ENCODE results near the gene TMEM107.
"Not testable (repeated sequence)": the region's sequence is repeated elsewhere in the genome, so short reads cannot be mapped to it uniquely, and the experiment has no call there.

The TMEM107 gene

GRCh38 chr17:8176197-8176940, at the start of gene TMEM107:
TMEM107 (minus strand) TSS chr17:8176380; CDS start chr17:8176286, 94 bp downstream.
- Histone ChIP-seq H3K9me3 (ENCODE audit: control insufficient read depth, insufficient read depth, low read depth, low read length) (no peaks in the 10 kb centered on the region), H3K36me3 (ENCODE audit: control insufficient read depth, insufficient read depth, low read length) (no peaks in the 10 kb centered on the region), H3K4me1 (ENCODE audit: control insufficient read depth, insufficient read depth, low read length) (peaks cover 24% of the 10 kb centered on the region), H3K9ac (ENCODE audit: low read length) (peak within 1 kb of the TSS; percentile 93), H3K27ac (ENCODE audit: low read depth, low read length) (peak within 1 kb of the TSS; percentile 62; the same call in 1 of the 2 replicates), H3K27me3 (ENCODE audit: control insufficient read depth, insufficient read depth, low read length) (no peaks in the 10 kb centered on the region), H3K4me3 (ENCODE audit: low read depth, low read length) (peak within 1 kb of the TSS; percentile 86)

DNA sequence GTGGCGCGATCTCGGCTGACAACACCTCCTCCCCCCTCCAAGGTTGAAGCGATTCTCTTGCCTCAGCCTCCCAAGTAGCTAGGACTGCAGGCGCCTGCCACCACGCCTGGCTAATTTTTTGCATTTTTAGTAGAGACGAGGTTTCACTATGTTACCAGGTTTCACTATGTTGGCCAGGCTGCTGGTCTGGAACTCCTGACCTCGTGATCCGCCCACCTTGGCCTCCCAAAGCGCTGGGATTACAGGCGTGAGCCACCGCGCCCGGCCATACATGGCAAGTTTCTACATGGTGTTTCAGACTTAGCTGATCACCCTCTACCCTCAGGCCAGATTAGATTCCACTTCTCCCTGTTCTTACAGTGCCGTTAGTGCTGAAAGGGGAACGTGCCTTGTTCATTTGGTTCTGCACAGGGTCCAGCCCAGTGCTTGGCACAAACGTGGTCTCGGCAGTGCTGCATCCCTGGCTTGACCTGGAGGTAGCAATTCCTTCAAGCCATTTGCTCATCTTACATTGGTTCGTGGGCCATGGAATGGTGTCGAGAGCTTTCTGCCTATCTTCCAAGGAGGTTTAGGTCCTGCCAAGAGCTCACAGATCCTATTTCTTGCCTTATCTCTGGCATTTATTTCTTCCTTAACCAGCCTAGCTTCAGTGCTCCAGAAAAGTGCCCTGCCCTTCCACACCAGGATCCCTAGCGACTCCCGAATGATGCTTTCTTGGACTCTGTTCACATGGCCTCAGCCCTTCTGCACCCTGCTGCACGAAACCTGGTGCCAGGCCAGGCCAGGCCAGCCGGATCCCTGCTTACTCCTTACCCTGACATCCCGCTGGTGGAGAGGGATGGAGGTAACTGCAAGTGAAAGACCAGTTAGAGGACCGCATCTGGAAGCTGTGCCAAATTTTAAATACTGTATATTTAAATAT, 49.0 kb upstream of the TMEM107 start:
- H3K4me1 ChIP-seq (ENCODE audit: control insufficient read depth, insufficient read depth, low read length), result peaks cover 10% of the 10 kb centered on the region; the same call in 1 of the 2 replicates
- no peak overlapping the region for H3K27ac ChIP-seq (ENCODE audit: low read depth, low read length)
- no peak overlapping the region for H3K9ac ChIP-seq (ENCODE audit: low read length)
- H3K9me3 ChIP-seq (ENCODE audit: control insufficient read depth, insufficient read depth, low read depth, low read length), result no peaks in the 10 kb centered on the region
- no peaks in the 10 kb centered on the region for H3K27me3 ChIP-seq (ENCODE audit: control insufficient read depth, insufficient read depth, low read length)
- no peak overlapping the region for H3K4me3 ChIP-seq (ENCODE audit: low read depth, low read length)
- peaks cover 31% of the 10 kb centered on the region for H3K36me3 ChIP-seq (ENCODE audit: control insufficient read depth, insufficient read depth, low read length)

- peak overlapping the region; percentile 30; the same call in 1 of the 2 replicates for H3K27ac ChIP-seq (ENCODE audit: low read depth, low read length)
- H3K9ac ChIP-seq (ENCODE audit: low read length), result peak overlapping the region; percentile 87
- H3K36me3 ChIP-seq (ENCODE audit: control insufficient read depth, insufficient read depth, low read length), result peaks cover 15% of the 10 kb centered on the region
- no peaks in the 10 kb centered on the region for H3K27me3 ChIP-seq (ENCODE audit: control insufficient read depth, insufficient read depth, low read length)
- H3K4me1 ChIP-seq (ENCODE audit: control insufficient read depth, insufficient read depth, low read length), result peaks cover 10% of the 10 kb centered on the region; the same call in 1 of the 2 replicates
- peak overlapping the region; percentile 78 for H3K4me3 ChIP-seq (ENCODE audit: low read depth, low read length)
- no peaks in the 10 kb centered on the region for H3K9me3 ChIP-seq (ENCODE audit: control insufficient read depth, insufficient read depth, low read depth, low read length)
Observed at GRCh38 chr17:8223356-8224126, 47.4 kb upstream of the TMEM107 start.

DNA sequence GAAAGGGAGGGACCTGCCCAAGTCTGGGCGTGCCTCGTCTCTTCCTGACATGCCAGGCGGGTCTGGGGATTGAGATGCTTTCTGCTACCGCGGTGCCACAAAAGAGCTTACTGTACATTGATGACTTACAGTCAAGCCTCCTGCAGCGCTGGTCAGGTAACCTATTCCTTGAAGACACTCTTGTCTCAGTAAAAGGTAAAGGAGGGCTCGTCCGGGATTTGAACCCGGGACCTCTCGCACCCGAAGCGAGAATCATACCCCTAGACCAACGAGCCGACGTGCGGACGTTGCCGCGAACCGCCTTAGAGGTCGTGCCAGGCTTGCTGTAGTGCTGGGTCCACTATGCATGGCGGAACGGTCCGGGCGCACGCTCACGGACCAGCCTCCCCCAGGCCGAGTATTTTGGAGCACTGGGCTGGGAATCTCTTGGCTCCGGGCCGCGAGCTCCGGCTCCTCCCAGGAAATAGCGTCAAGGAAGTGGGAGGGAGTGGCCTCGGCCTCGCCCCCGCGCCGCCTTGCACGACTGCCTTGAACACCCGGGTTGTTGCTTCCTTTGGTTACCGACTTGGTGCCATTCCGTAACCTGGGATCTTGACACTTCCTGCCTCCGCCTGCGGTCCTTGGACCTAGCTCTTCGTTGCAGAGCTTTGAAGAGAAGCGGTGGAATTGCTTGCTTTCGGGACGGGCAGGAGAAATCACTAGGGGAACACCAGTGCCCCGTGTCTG, 46.6 kb upstream of the TMEM107 start:
- peak overlapping the region; percentile 87 for H3K9ac ChIP-seq (ENCODE audit: low read length)
- H3K36me3 ChIP-seq (ENCODE audit: control insufficient read depth, insufficient read depth, low read length), result peaks cover 8% of the 10 kb centered on the region
- peak overlapping the region; percentile 78 for H3K4me3 ChIP-seq (ENCODE audit: low read depth, low read length)
- no peaks in the 10 kb centered on the region for H3K27me3 ChIP-seq (ENCODE audit: control insufficient read depth, insufficient read depth, low read length)
- H3K4me1 ChIP-seq (ENCODE audit: control insufficient read depth, insufficient read depth, low read length), result peaks cover 14% of the 10 kb centered on the region; the same call in 1 of the 2 replicates
- no peaks in the 10 kb centered on the region for H3K9me3 ChIP-seq (ENCODE audit: control insufficient read depth, insufficient read depth, low read depth, low read length)
- peak overlapping the region; percentile 30; the same call in 1 of the 2 replicates for H3K27ac ChIP-seq (ENCODE audit: low read depth, low read length)

DNA sequence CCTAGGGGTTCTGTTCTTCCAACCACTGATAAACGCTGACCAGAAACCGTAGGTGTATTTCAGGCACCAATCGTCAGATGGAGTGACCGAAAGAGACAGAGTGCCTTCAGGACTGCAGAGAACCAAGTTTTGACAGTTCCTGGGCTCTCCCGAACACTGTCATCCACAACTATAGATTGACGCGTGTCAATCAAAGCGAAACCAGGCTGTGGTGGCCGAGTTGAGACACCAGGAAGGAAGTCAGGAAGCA, 46.1 kb upstream of the TMEM107 start:
- peak overlapping the region; percentile 78 for H3K4me3 ChIP-seq (ENCODE audit: low read depth, low read length)
- H3K36me3 ChIP-seq (ENCODE audit: control insufficient read depth, insufficient read depth, low read length), result peaks cover 3% of the 10 kb centered on the region
- H3K27me3 ChIP-seq (ENCODE audit: control insufficient read depth, insufficient read depth, low read length), result no peaks in the 10 kb centered on the region
- no peak overlapping the region for H3K27ac ChIP-seq (ENCODE audit: low read depth, low read length)
- peak overlapping the region; percentile 87 for H3K9ac ChIP-seq (ENCODE audit: low read length)
- peaks cover 11% of the 10 kb centered on the region; the same call in 1 of the 2 replicates for H3K4me1 ChIP-seq (ENCODE audit: control insufficient read depth, insufficient read depth, low read length)
- H3K9me3 ChIP-seq (ENCODE audit: control insufficient read depth, insufficient read depth, low read depth, low read length), result no peaks in the 10 kb centered on the region

DNA sequence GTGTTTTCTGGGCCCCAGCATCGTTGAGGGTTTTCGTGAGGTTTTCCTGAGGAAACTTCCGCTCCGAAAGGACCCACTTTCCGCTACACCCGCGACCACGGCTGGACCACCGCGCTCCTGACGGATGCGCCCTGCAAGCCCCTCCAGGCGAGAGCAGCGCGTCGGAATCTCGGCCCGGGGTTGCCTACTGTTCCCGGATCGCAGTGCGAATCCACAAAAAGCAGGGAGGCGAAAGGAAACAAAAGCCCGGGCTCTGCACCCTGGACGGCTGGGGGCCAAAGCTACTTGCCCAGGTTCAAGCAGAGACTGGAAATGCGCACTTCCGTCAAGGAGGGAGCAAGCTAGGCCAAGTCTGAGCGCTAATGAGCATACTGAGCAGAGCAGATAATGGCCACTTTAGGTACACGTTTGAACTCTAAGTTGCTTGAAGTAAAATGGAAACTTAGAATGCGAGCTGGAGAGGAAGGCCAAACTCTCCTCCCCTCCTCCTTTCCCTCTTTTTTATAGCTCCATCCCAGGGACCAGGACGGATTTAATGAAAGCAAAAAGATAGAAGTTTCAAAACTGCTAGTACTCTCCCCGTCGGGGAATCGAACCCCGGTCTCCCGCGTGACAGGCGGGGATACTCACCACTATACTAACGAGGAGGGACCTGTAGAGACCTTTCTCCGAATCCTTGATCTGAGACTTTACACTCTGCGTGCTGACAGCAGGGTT, 45.6 kb upstream of the TMEM107 start:
- Histone ChIP-seq H3K27me3 (ENCODE audit: control insufficient read depth, insufficient read depth, low read length) (no peaks in the 10 kb centered on the region), H3K36me3 (ENCODE audit: control insufficient read depth, insufficient read depth, low read length) (no peaks in the 10 kb centered on the region), H3K27ac (ENCODE audit: low read depth, low read length) (peak overlapping the region; percentile 35; the same call in 1 of the 2 replicates), H3K9ac (ENCODE audit: low read length) (peak overlapping the region; percentile 85), H3K4me3 (ENCODE audit: low read depth, low read length) (peak overlapping the region; percentile 78), H3K9me3 (ENCODE audit: control insufficient read depth, insufficient read depth, low read depth, low read length) (no peaks in the 10 kb centered on the region), H3K4me1 (ENCODE audit: control insufficient read depth, insufficient read depth, low read length) (peaks cover 8% of the 10 kb centered on the region; the same call in 1 of the 2 replicates)

GRCh38 chr17:8220783-8221662, 44.8 kb upstream of the TMEM107 start:
- Histone ChIP-seq H3K9me3 (ENCODE audit: control insufficient read depth, insufficient read depth, low read depth, low read length) (no peaks in the 10 kb centered on the region), H3K27me3 (ENCODE audit: control insufficient read depth, insufficient read depth, low read length) (no peaks in the 10 kb centered on the region), H3K9ac (ENCODE audit: low read length) (peak overlapping the region; percentile 85), H3K27ac (ENCODE audit: low read depth, low read length) (peak overlapping the region; percentile 41; the same call in 1 of the 2 replicates), H3K4me1 (ENCODE audit: control insufficient read depth, insufficient read depth, low read length) (peaks cover 8% of the 10 kb centered on the region; the same call in 1 of the 2 replicates), H3K36me3 (ENCODE audit: control insufficient read depth, insufficient read depth, low read length) (no peaks in the 10 kb centered on the region), H3K4me3 (ENCODE audit: low read depth, low read length) (peak overlapping the region; percentile 78)

GRCh38 chr17:8214000-8214399, 37.8 kb upstream of the TMEM107 start:
- H3K9me3 ChIP-seq (ENCODE audit: control insufficient read depth, insufficient read depth, low read depth, low read length); H3K27me3 ChIP-seq (ENCODE audit: control insufficient read depth, insufficient read depth, low read length); H3K9ac ChIP-seq (ENCODE audit: low read length); H3K4me3 ChIP-seq (ENCODE audit: low read depth, low read length); H3K27ac ChIP-seq (ENCODE audit: low read depth, low read length); H3K36me3 ChIP-seq (ENCODE audit: control insufficient read depth, insufficient read depth, low read length); H3K4me1 ChIP-seq (ENCODE audit: control insufficient read depth, insufficient read depth, low read length): not testable (repeated sequence)
